H1 (cell line): Measurements from ENCODE around the gene GMEB2. TPM values are rescaled to one million over a fixed set of nuclear protein-coding genes. Genes with fewer than 3 reads are reported as not detected.

Source experiments
- CTCF ChIA-PET: fragments of 300-600 bp; sonication (Branson Sonifier 250); formaldehyde crosslinking; loops from one replicate; lab custom pipeline; 2021; ENCODE audit not compliant: partially characterized antibody; lab: Charles Lee
- POLR2A ChIA-PET: fragments of 300-600 bp; sonication (Branson Sonifier 250); formaldehyde crosslinking; loops from one replicate; lab custom pipeline; 2021; ENCODE audit warnings: inconsistent platforms; ENCODE audit not compliant: partially characterized antibody; lab: Charles Lee
- DNase-seq, 2 experiments: peaks; one replicate each; pipeline versions ENCODE4 v3.0.0 to v3.0.0-alpha.2; 2010 to 2022; ENCODE audit warnings: low spot score in 2 of 2, low read depth in 1 of 2, mixed read lengths in 1 of 2
- FAIRE-seq: peaks from 2 replicates; lab custom pipeline; 2011; peaks lifted over from hg19 to GRCh38; lab: Jason Lieb, UNC
- H2AFZ ChIP-seq: 2 replicates; pipeline ENCODE4 v1.8.1; 2012; ENCODE audit warnings: low read length, inconsistent platforms
- H2AK5ac ChIP-seq: 2 replicates; pipeline ENCODE4 v1.6.1; 2013; ENCODE audit warnings: low read depth, low read length
- H2BK120ac ChIP-seq: replicated peaks from 2 replicates; pipeline ENCODE3; 2013; ENCODE audit warnings: low read depth, low read length, inconsistent platforms
- H2BK12ac ChIP-seq: 2 replicates; pipeline ENCODE4 v1.6.1; 2013; ENCODE audit warnings: low read depth, low read length
- H2BK15ac ChIP-seq: 2 replicates; pipeline ENCODE4 v1.6.1; 2013; ENCODE audit warnings: low read length
- H2BK20ac ChIP-seq: 2 replicates; pipeline ENCODE4 v1.6.1; 2013; ENCODE audit warnings: low read length
- H2BK5ac ChIP-seq: 2 replicates; pipeline ENCODE4 v1.6.1; 2013; ENCODE audit warnings: low read depth, low read length
- H3K14ac ChIP-seq: 2 replicates; pipeline ENCODE4 v1.6.1; 2013; ENCODE audit warnings: inconsistent platforms; ENCODE audit not compliant: insufficient read length
- H3K18ac ChIP-seq: 2 replicates; pipeline ENCODE4 v1.6.1; 2013; ENCODE audit warnings: low read length; ENCODE audit errors: extremely low read depth
- H3K23ac ChIP-seq: 2 replicates; pipeline ENCODE4 v1.6.1; 2013; ENCODE audit warnings: inconsistent platforms; ENCODE audit not compliant: insufficient read length
- H3K23me2 ChIP-seq: 2 replicates; pipeline ENCODE4 v1.6.1; 2013; ENCODE audit warnings: low read depth, low read length
- H3K27ac ChIP-seq: 2 replicates; pipeline ENCODE4 v1.6.1; 2011; ENCODE audit warnings: low read depth, low read length, inconsistent platforms
- H3K27me3 ChIP-seq, 4 experiments: replicated peaks in 1 of 4; 1 replicate in 1 of 4; 2 replicates in 3 of 4; pipeline versions ENCODE4 v1.6.1 to v1.8.1; 2011 to 2013; ENCODE audit warnings: low read length in 3 of 4, mild to moderate bottlenecking in 3 of 4, inconsistent platforms in 2 of 4, mixed read lengths in 2 of 4, moderate library complexity in 1 of 4; ENCODE audit not compliant: control insufficient read depth in 3 of 4, insufficient read depth in 3 of 4; ENCODE audit errors: extremely low read depth in 1 of 4
- H3K36me3 ChIP-seq, 4 experiments: 2 replicates each; pipeline versions ENCODE4 v1.6.1 to v1.8.1; 2011 to 2013; ENCODE audit warnings: mild to moderate bottlenecking in 4 of 4, low read length in 3 of 4, moderate library complexity in 2 of 4, control low read depth in 1 of 4, inconsistent platforms in 1 of 4; ENCODE audit not compliant: insufficient read depth in 4 of 4, control insufficient read depth in 2 of 4
- H3K4ac ChIP-seq: replicated peaks from 2 replicates; pipeline ENCODE3; 2013; ENCODE audit warnings: low read length, low read depth, mixed read lengths, inconsistent platforms; ENCODE audit not compliant: insufficient read length
- H3K4me1 ChIP-seq, 4 experiments: replicated peaks in 1 of 4; 1 replicate in 1 of 4; 2 replicates in 3 of 4; pipeline versions ENCODE4 v1.6.1 to v1.8.1; 2011 to 2013; ENCODE audit warnings: low read length in 3 of 4, inconsistent platforms in 2 of 4, mixed read lengths in 1 of 4; ENCODE audit not compliant: insufficient read depth in 4 of 4, control insufficient read depth in 3 of 4
- H3K4me2 ChIP-seq, 2 experiments: 2 replicates each; pipeline versions ENCODE4 v1.6.1 to v1.8.1; 2011 to 2013; ENCODE audit warnings: low read depth in 2 of 2, low read length in 2 of 2, control low read depth in 1 of 2, inconsistent platforms in 1 of 2, mild to moderate bottlenecking in 1 of 2; ENCODE audit not compliant: insufficient read depth in 1 of 2
- H3K4me3 ChIP-seq, 4 experiments: fragments of 200-600, 300-600 bp in 1 of 4; sonication (generic), shearing (Covaris generic), sonication (Bioruptor Twin) in 1 of 4; 2 replicates each; pipeline versions ENCODE4 v1.5.1 to v1.8.1; 2011 to 2016; ENCODE audit warnings: low read length in 4 of 4, low read depth in 3 of 4, control low read depth in 2 of 4, inconsistent platforms in 2 of 4, mild to moderate bottlenecking in 2 of 4, mixed read lengths in 1 of 4, moderate library complexity in 1 of 4; ENCODE audit not compliant: insufficient read depth in 2 of 4; ENCODE audit errors: extremely low read depth in 1 of 4
- H3K56ac ChIP-seq: replicated peaks from 2 replicates; pipeline ENCODE3; 2013; ENCODE audit warnings: low read depth, mild to moderate bottlenecking, mixed read lengths, low read length, inconsistent platforms; ENCODE audit not compliant: insufficient read length
- H3K79me1 ChIP-seq: 2 replicates; pipeline ENCODE4 v1.6.1; 2013; ENCODE audit warnings: low read depth, low read length, control low read depth
- H3K79me2 ChIP-seq, 2 experiments: 2 replicates each; pipeline versions ENCODE4 v1.6.1 to v1.8.1; 2012 to 2013; ENCODE audit warnings: low read length in 2 of 2, mild to moderate bottlenecking in 2 of 2, inconsistent platforms in 1 of 2; ENCODE audit not compliant: insufficient read depth in 2 of 2, control insufficient read depth in 1 of 2
- H3K9ac ChIP-seq, 4 experiments: replicated peaks in 1 of 4; 1 replicate in 1 of 4; 2 replicates in 3 of 4; pipeline versions ENCODE4 v1.6.1 to v1.8.1; 2011 to 2013; ENCODE audit warnings: low read depth in 3 of 4, low read length in 3 of 4, control low read depth in 2 of 4, mild to moderate bottlenecking in 2 of 4, moderate library complexity in 2 of 4, inconsistent platforms in 1 of 4; ENCODE audit errors: extremely low read depth in 1 of 4
- H3K9me3 ChIP-seq, 2 experiments: 2 replicates each; pipeline versions ENCODE4 v1.6.1 to v1.8.1; 2012 to 2013; ENCODE audit warnings: mild to moderate bottlenecking in 2 of 2, moderate library complexity in 2 of 2, control low read depth in 1 of 2, inconsistent platforms in 1 of 2, low read depth in 1 of 2, low read length in 1 of 2, mixed read lengths in 1 of 2; ENCODE audit not compliant: insufficient read depth in 2 of 2
- H4K20me1 ChIP-seq, 2 experiments: replicated peaks in 1 of 2; 2 replicates each; pipeline versions ENCODE3 to v1.8.1; 2011 to 2013; ENCODE audit warnings: inconsistent platforms in 2 of 2, low read length in 2 of 2, mild to moderate bottlenecking in 1 of 2; ENCODE audit not compliant: insufficient read depth in 2 of 2, control insufficient read depth in 1 of 2
- H4K5ac ChIP-seq: 2 replicates; pipeline ENCODE4 v1.6.1; 2013; ENCODE audit warnings: low read length, low read depth, mixed read lengths, inconsistent platforms; ENCODE audit not compliant: insufficient read length
- H4K8ac ChIP-seq: 2 replicates; pipeline ENCODE4 v1.8.0; 2013; ENCODE audit warnings: mild to moderate bottlenecking, moderate library complexity, low read length, inconsistent platforms; ENCODE audit not compliant: insufficient read depth; ENCODE audit errors: extremely low read depth
- H4K91ac ChIP-seq: replicated peaks from 2 replicates; pipeline ENCODE3; 2013; ENCODE audit warnings: low read length, mixed read lengths, inconsistent platforms; ENCODE audit not compliant: insufficient read length
- ASH2L ChIP-seq: fragments of 200-600, 300-600 bp; sonication (generic); IDR thresholded peaks from one replicate; pipeline ENCODE4 v1.7.1; 2017; ENCODE audit warnings: low read length
- CEBPB ChIP-seq: IDR thresholded peaks from 2 replicates; pipeline ENCODE4 v1.6.1; 2012; ENCODE audit warnings: low read depth, low read length
- CHD1 ChIP-seq: IDR thresholded peaks from 2 replicates; pipeline ENCODE4 v1.6.1; 2012; ENCODE audit warnings: low read depth, low read length, improper control_type of control experiment
- E2F6 ChIP-seq: IDR thresholded peaks from 2 replicates; pipeline ENCODE4 v1.6.1; 2012; ENCODE audit warnings: inconsistent platforms
- EZH2 ChIP-seq: fragments of 200-600 bp; sonication (generic); IDR thresholded peaks from 2 replicates; pipeline ENCODE4 v1.7.1; 2012; ENCODE audit warnings: low read depth, mild to moderate bottlenecking, moderate library complexity, low read length, inconsistent platforms; ENCODE audit not compliant: severe bottlenecking
- FOSL1 ChIP-seq: IDR thresholded peaks from 2 replicates; pipeline ENCODE4 v1.6.1; 2011; ENCODE audit warnings: mild to moderate bottlenecking, low read depth, low read length, moderate library complexity; ENCODE audit not compliant: insufficient read depth
- GABPA ChIP-seq: IDR thresholded peaks from 2 replicates; pipeline ENCODE4 v1.6.1; 2011; ENCODE audit warnings: mild to moderate bottlenecking, low read length, moderate library complexity, borderline replicate concordance; ENCODE audit not compliant: insufficient read depth
- KDM5A ChIP-seq: fragments of 200-600 bp; IDR thresholded peaks from 2 replicates; pipeline ENCODE4 v1.7.1; 2012; ENCODE audit warnings: mild to moderate bottlenecking, low read length, inconsistent platforms, mixed read lengths
- RXRA ChIP-seq: IDR thresholded peaks from 2 replicates; pipeline ENCODE4 v1.6.1; 2011; ENCODE audit warnings: low read depth, mild to moderate bottlenecking, low read length, moderate library complexity; ENCODE audit not compliant: insufficient read depth
- SP2 ChIP-seq: IDR thresholded peaks from 2 replicates; pipeline ENCODE4 v1.6.1; 2012; ENCODE audit warnings: mild to moderate bottlenecking, low read length, inconsistent platforms
- SP4 ChIP-seq: IDR thresholded peaks from 2 replicates; pipeline ENCODE4 v1.6.1; 2012; ENCODE audit warnings: low read length, inconsistent platforms
- TAF7 ChIP-seq: optimal IDR thresholded peaks from 2 replicates; pipeline ENCODE3; 2011; ENCODE audit warnings: low read depth, mild to moderate bottlenecking, inconsistent platforms, low read length, moderate library complexity, borderline replicate concordance
- YY1 ChIP-seq: IDR thresholded peaks from 2 replicates; pipeline ENCODE4 v1.6.1; 2011; ENCODE audit warnings: low read depth, mild to moderate bottlenecking, low read length
- WGBS, 2 experiments: shearing (Covaris generic) in 1 of 2; methylation state at CpG; one replicate each; pipeline versions ENCODE4 v1.1.6 to v1.1.7; 2013 to 2015; ENCODE audit warnings: low lambda C conversion rate in 2 of 2, mixed read lengths in 2 of 2, inconsistent platforms in 1 of 2, low coverage in 1 of 2, missing lambda C conversion rate in 1 of 2; ENCODE audit not compliant: insufficient replicate concordance in 2 of 2, insufficient coverage in 1 of 2, insufficient read length in 1 of 2; ENCODE audit errors: extremely low coverage in 1 of 2, missing lambda C conversion rate in 1 of 2; 5-methylcytosine and 5-hydroxymethylcytosine counted together
- polyA plus RNA-seq, 7 experiments: library from polyadenylated mRNA; depleted of rRNA in 3 of 7; stranded (reverse) in 5 of 7; unstranded in 2 of 7; fragments of >200 nt in 5 of 7; fragments of 200-250 nt in 2 of 7; gene quantifications; 1 replicate in 5 of 7; 2 replicates in 1 of 7; 4 replicates in 1 of 7; pipeline versions ENCODE4 v1.2.1 to v1.2.3, GENCODE V29; 2011 to 2013; ENCODE audit warnings: missing spikeins in 2 of 7, mixed read lengths in 2 of 7
- total RNA-seq: library from RNA; stranded (reverse); fragmentation: NEBNext Ultra II Directional; extraction: Animal tissue kit (Norgen Biotek cat#: 25700); gene quantifications from 2 replicates; pipeline ENCODE4 v1.2.1, GENCODE V29; 2021

GMEB2 gene
- total and polyA plus RNA-seq, 2 of the 8 experiments (the other 6 are each of a cell fraction or from before 2014, with no cell fraction given), result 12.9 to 14.2 TPM

- Histone ChIP-seq H2BK12ac (no peak overlapping the region), H3K23me2 (no peaks in the 10 kb centered on the region), H2BK120ac (no peak overlapping the region), H3K9me3 (peaks cover 9% of the 10 kb centered on the region in 2 experiments; a peak in 3 of 4 replicates), H3K27ac (no peak overlapping the region), H3K56ac (no peak overlapping the region), H2BK20ac (no peak overlapping the region), H2AK5ac (no peak overlapping the region), H4K8ac (no peak overlapping the region), H3K4me2 (no peak overlapping the region), H4K91ac (no peak overlapping the region), H3K9ac (no peak overlapping the region), H2BK15ac (no peak overlapping the region), H4K20me1 (peaks cover 0 to 3% of the 10 kb centered on the region in 2 experiments), H3K4ac (no peak overlapping the region), H3K79me2 (peaks cover 0 to 17% of the 10 kb centered on the region in 2 experiments; a peak in 1 of 4 replicates), H3K79me1 (0 out of 2 replicates have a peak, but pooled peaks cover 2% of the 10 kb centered on the region), H3K36me3 (peaks cover 0 to 12% (median 7%) of the 10 kb centered on the region in 4 experiments; a peak in 3 of 8 replicates), H3K27me3 (no peaks in the 10 kb centered on the region), H2BK5ac (no peak overlapping the region), H3K4me1 (no peaks in the 10 kb centered on the region), H3K4me3 (no peak overlapping the region), H4K5ac (no peak overlapping the region), H3K18ac (no peak overlapping the region), H2AFZ (no peak overlapping the region), H3K14ac (no peak overlapping the region), H3K23ac (no peak overlapping the region)
- CTCF ChIA-PET, result interaction anchor here (0.8 to 2.6 kb wide), 4 partner anchors 10 to 74 kb away, joined by 3 to 13 read pairs (median 6); partner anchors contain the start of gene PTK6
- POLR2A ChIA-PET, result interaction anchor here (1.2 to 1.6 kb wide), 2 partner anchors 41 to 97 kb away, joined by 3 read pairs; partner anchors contain the start of genes ARFRP1 and ZGPAT
- FAIRE-seq (no peak), DNase-seq (no peak)
- TF ChIP-seq CEBPB (no peak), SP4 (no peak), FOSL1 (no peak), YY1 (no peak), CHD1 (no peak), ASH2L (no peak), E2F6 (no peak), RXRA (no peak), GABPA (no peak), EZH2 (no peak), TAF7 (no peak), KDM5A (no peak), SP2 (no peak)
- WGBS, 2 experiments, result 96% methylated on average over 10 of the region's 10 CpGs; no CpG with 5 or more reads in 1 of the 2 experiments
Observed at GRCh38 chr20:63611646-63612045, 15.3 kb downstream of the GMEB2 start.
